Activated CD4-positive, alpha-beta T cell treated with anti-CD3 and anti-CD28 coated beads, Interleukin-2, amount 50 U/mL, for 48 hours (primary cell): ENCODE results near the gene ZNF25.
"Not testable (repeated sequence)": the region's sequence is repeated elsewhere in the genome, so short reads cannot be mapped to it uniquely, and the experiment has no call there.

Experiments
- DNase-seq, 2 experiments: peaks; one replicate each; pipeline ENCODE4 v3.0.0-alpha.2; 2020

The ZNF25 gene

GRCh38 chr10:37937864-37938263, 38.6 kb downstream of the ZNF25 start:
- DNase-seq, result no peak

GRCh38 chr10:37934791-37935190, 41.7 kb downstream of the ZNF25 start:
- DNase-seq, result no peak

GRCh38 chr10:37930423-37930822, 46.0 kb downstream of the ZNF25 start:
- no peak for DNase-seq

GRCh38 chr10:37908165-37908564, 68.3 kb downstream of the ZNF25 start:
- DNase-seq, result not testable (repeated sequence)

- no peak for DNase-seq
Observed at GRCh38 chr10:37906382-37906781, 70.1 kb downstream of the ZNF25 start.
